GM19023 (cell line): ENCODE results near the gene ACP2.
A peak's percentile ranks its signal among the peaks of the same experiment; 100 is the strongest.

Experiments used
- ATAC-seq: cut with Tn5 transposase; IDR thresholded peaks from one replicate; pipeline ENCODE4 v1.9.1; 2021; ENCODE audit warnings: mild to moderate bottlenecking, moderate library complexity; ENCODE audit not compliant: unreplicated experiment

ACP2 gene

DNA sequence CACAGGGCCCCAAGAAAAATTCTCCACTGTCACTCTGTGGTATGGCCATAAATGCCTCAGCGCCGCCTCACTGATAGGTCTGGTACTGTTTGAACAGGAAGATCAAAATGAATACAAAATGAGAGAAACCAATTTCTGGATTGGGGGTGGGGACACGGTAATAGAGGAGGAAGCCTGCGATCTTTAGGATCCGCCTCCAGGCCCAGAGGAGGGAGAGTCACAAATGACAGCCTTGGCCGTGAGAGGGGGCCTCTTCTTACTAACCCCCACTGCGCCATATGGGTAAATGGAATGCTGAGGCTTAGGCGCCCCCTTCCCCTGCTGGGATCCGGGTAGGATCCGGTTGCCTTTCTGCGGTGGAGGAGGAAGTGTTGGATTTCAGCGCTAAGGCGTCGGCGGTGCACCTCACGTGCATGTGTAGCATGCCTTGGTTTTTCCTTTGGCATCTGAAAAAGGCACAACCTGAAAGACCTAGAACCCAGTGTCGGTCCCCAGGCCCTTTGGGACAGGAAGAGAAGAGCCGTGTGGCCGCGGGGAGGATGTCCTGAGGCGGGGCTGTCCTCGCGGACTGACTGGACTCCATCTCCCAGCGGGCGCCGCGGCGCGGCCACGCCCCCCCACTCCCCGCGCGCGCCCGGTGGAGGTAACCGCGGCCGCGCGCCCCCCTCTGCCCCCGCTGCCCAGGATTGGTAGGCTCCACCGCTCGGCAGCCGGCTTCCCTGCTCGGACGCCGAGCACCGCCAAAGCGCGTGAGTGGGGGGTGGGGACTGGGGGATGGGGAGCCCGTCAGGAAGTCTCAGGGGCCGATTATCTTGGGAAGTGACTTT, 20.6 kb upstream of the ACP2 start:
- peak; percentile 59 for ATAC-seq

- ATAC-seq: no peak
Measured at GRCh38 chr11:47268448-47269001, 19.9 kb upstream of the ACP2 start.

DNA sequence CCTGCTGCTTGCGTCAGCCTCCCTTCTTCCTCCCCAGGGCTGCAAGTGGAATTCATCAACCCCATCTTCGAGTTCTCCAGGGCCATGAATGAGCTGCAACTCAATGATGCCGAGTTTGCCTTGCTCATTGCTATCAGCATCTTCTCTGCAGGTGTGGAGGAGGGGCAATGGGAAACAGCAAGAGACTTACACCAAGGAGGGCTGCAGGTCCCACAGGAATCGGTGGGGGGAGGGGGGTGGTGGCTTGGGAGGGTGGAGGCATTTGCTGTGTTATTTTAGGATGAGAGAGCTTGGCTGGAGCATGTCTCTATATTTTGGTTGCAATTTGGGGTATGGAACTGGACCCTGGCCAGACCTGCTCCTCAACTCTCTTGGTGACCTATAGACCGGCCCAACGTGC, 19.3 kb upstream of the ACP2 start:
- ATAC-seq: no peak

GRCh38 chr11:47264521-47264920, 15.9 kb upstream of the ACP2 start:
- ATAC-seq: no peak

DNA sequence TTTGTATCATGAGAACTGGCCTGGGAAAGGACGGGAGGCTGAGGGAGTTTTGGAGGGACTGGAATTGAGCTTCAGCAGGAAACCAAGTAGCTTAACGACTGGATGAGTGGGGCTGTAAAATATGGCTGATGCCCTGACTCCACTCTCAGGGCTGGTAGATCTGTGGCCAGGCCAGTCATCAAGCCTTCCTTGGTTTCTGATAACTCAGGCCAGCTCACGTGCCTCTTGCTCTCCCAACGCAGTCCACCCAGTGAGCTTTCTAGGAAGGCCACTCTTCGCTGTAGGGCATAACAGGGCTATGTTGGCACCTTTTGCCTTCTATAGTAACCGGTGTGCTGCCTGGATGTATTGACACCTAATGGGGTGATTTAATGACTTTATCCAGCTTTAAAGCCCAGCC, 15.5 kb upstream of the ACP2 start:
- no peak for ATAC-seq

- no peak for ATAC-seq
Measured at GRCh38 chr11:47261291-47261800, 12.7 kb upstream of the ACP2 start.

DNA sequence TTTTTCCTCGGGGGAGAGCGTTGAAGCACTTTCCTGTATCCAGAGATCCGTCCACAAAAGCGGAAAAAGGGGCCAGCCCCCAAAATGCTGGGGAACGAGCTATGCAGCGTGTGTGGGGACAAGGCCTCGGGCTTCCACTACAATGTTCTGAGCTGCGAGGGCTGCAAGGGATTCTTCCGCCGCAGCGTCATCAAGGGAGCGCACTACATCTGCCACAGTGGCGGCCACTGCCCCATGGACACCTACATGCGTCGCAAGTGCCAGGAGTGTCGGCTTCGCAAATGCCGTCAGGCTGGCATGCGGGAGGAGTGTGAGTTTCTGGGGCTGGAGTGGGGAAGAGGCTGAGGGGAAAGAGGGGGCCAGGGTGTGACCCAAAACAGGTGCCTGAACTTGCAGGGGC, 11.8 kb upstream of the ACP2 start:
- ATAC-seq: no peak

DNA sequence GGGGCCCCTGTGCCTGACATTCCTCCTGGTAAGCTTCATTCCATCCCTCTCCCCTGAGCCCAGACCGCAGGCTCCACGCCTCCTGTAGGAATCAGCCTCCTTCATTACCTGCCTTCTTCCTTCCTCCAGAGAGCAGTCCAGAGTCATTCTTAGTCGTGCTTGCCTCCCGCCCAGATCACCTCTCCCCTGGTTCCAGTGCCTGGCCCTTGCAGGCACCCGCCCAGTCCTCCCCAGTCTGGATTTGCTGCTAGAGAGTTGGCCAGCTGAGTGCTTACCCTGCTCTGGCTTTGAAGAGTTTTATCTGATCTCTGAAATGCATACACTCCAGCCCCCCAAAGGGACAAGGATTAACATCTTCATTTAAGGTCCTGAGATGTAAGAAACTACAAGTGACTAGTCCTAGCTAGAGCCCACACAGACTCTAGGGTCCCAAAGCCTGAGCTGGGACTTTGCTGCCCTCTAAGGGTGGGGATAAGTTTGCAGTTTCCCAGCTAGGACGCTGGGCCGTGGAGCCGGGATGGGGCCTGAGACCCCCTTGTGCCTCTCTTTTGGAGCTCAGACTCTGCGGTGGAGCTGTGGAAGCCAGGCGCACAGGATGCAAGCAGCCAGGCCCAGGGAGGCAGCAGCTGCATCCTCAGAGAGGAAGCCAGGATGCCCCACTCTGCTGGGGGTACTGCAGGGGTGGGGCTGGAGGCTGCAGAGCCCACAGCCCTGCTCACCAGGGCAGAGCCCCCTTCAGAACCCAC, 10.8 kb upstream of the ACP2 start:
- ATAC-seq: no peak

DNA sequence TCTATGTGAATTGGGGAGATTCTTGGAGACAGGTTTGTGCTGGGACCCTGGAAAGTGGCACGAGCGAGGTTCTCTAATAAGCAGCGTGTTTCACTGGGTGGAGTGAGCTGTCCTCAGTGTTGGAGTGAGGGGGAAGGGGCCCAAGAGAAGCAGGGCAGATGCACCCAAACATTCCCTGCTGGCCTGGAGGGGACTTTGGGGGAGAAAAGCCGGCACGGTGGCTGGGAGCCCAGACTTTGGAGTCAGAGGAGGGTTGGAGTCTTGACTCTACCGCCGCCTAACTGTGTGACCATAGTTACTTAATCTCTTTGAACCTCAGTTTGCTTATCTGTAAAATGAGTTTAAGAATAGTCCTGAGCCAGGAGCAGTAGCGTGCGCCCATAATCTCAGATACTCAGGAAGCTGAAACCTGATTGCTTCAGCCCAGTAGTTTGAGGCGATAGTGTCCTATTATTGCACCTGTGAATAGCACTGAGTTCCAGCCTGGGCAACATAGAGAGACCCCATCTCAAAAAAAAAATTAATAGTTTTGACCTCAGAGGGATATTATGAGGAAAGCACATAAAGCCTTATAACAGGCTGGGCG, 9.8 kb upstream of the ACP2 start:
- no peak for ATAC-seq

DNA sequence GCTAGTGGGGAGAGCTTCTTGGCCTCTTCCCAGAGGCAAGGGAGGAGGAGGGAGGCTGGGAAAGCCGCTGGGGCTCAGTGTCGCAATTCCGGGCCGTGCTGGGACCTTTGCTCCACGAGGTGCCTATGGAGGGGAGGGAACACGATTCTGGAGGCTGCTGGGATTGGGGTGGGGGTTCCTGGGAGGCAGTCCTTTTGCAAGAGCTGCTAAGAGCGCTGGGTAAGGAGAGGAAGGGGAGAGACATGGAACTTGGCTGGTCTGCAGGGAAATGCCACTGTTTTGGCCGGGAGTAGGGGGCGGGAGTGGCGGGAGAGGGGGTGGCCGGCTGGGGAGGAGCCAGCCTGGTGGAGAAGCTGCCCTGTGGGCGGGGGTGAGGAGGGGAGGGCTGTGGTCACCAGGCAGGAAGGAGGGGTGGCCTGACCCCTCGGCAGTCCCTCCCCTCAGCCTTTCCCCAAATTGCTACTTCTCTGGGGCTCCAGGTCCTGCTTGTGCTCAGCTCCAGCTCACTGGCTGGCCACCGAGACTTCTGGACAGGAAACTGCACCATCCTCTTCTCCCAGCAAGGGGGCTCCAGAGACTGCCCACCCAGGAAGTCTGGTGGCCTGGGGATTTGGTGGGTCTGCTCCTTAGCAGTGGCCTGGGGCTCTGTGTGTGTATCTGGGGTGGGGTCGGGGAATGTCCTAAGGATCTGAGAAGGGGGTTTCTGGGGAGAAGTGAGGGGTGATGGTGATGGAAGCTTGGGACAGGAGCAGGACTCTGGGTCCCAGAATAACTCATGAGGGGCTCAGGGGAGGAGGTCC, 9.1 kb upstream of the ACP2 start, which contains the start of gene NR1H3:
TSS of gene NR1H3 (plus strand) at position 480 of the 800 bp plus-strand sequence. CDS start 1,221 bp downstream, outside the sequence.
- ATAC-seq: no peak

DNA sequence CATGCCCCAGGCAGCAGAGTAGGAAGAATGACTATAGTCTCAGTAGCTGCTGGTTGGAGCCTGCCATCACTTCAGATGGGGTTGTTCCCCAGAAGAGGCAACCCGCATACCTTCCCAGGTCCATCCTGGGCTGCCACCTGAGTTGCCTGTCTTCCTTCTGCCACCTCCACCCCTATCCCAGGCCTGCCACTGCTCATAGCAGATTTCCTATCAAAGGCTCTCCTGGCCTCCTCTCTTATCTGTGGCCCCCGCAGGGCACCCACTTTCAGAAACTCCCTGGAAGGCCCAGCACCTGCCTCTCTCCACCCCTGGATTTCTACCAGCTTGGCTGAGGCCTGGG, 8.5 kb upstream of the ACP2 start:
- ATAC-seq: no peak

- no peak for ATAC-seq
Measured at GRCh38 chr11:47256374-47256773, 7.8 kb upstream of the ACP2 start.

DNA sequence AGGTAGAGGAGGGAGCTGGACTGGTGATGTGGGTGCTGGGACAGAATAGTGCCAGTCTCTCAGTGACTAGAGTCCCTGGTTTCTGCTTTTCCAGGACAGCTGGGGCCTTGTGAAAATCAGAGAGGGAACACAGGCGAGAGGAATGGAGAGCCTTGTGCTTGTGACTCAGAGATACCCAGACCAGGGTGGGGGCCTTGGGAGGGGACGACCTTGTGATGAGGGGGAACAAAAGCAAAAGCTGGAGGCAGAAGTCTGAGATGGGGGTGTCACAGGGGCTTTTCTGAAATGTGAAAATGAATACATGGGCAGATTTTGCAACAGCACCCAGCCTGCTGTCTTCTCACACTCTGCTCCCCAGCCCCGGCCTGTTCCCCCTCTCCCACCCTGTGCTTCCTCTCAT, 5.8 kb upstream of the ACP2 start:
- no peak for ATAC-seq

- ATAC-seq: no peak
Measured at GRCh38 chr11:47253660-47254059, 5.0 kb upstream of the ACP2 start.

- no peak for ATAC-seq
Measured at GRCh38 chr11:47251751-47252150, 3.1 kb upstream of the ACP2 start.

DNA sequence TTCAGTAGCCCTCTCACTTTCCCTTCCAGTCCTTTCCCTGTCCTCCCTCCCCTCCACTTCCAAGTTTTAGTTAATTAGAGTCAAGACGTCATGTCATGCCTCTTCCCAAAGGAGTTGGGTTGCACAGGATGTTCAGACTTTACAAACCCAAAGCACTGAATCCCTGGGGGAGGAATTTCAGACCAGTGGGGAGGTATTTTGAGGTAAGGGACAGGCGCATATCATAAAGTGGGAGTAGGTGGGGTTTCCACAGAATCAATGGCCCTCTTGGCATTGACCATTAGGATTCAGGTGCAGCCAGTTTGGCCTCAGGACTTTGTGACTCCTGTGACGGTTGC, 733 bp upstream of the ACP2 start:
- no peak for ATAC-seq

GRCh38 chr11:47248304-47248663, 330 bp downstream of the ACP2 start:
- peak; percentile 28 for ATAC-seq

DNA sequence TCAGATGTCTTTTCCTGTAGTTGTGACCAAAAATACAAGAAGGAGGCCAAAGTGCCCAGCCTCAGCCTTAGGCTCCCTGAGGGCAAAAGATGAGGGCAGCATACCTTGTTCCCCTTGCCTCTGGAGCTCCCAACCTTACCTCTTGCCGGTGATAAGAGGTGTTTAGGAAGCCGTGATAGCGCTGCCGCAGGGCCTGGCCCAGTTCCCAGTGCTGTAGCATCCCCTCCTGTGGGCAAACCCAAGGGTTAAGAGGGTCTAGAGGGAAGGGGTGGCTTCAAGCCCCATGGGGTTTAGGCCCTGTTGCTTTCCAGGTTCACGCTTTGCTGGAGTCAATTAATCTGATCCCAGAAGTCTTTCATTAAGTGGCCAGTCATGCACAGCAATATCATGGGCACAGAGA, 1.1 kb downstream of the ACP2 start:
- ATAC-seq: no peak

- ATAC-seq: no peak
Measured at GRCh38 chr11:47245611-47246357, 2.8 kb downstream of the ACP2 start.
